ENCODE results near the gene TBC1D22A.

Gene TBC1D22A

DNA sequence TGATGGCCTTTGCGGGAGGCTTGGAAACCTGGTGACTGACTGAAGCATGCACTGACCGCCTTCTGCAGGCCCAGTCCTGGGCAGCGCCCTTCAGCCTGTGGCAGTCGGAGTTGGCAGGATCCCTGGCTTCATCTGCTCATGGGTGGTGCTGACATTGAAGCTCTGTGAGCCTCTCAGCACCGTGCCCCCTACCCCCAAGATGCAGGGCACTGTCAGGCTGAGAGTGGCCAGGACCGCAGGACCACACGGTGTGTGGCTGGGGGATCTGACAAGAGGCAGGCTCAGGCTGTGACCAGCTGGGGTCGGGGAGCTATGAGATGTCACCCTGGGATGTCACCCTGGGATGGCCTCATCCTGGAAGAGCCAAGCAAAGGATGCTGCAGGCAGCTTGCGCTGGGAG, 32.7 kb downstream of the TBC1D22A start:
- DNase-seq (no peak), ATAC-seq (no peak)

DNA sequence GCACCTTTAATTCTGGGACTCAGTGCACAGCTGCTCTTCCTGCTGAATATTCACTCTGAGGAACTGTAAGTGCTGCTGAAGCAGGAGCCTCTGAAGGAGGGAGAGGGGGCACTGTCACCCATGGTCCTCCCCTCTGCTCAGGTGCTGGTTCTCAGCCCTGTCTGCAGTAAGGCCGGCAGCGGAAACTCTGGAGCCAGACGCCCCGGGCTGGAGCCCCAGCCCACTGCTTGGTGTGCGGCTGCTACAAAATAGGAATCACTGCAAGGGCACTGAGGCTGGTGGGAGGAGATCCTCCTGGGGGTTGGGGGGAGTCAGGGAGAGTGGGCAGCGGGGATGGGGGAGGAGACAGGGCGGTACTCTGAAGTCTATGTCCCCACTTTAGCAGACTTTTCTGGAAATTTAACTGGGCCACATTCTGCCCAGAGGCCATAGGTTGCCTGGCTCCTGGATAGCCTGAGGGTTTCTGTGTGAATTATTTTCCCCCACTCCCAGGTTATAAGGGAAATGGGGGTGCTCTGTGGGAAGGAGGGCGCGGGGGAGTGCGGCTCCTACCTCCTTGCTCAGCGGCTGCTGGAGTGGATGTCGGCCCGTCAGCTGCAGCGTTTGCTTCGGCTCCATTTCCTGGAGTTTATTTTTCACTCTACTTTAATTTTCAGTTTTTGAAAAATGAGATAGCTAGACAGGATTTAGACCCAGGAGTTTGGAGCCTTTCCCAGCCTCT, 33.6 kb downstream of the TBC1D22A start:
- DNase-seq (no peak), ATAC-seq (no peak)

DNA sequence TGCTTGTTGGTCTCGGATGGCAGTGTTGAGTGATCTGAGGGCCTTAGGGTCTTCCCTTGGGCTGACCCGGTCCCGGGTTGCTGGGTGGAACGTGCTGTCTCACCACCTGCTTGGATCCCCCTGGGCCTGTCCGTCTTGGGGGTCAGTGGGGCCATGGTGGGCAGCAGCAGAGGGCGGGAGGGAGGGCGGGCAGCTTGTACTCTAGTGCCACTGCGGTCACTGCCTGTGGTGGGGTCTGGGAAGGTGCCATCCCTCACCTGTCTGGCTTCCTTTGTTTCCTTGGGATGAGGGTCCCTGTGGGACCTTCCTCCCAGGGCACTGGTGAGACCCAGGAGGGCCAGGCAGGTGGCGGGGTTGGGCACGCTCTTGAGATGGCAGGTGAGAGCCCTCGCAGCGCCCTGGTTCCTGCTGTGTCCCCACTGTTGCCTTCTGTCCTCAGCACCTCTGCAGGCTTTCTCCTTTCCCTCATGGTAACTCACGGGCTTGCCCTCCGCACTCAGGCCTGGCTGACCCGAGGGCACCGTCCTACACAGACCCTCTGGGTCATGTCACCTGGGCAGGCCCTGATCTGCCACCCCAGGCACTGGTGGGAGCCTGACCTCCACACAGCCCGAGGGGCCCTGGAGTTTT, 34.2 kb downstream of the TBC1D22A start:
- no peak for ATAC-seq
- no peak for DNase-seq

DNA sequence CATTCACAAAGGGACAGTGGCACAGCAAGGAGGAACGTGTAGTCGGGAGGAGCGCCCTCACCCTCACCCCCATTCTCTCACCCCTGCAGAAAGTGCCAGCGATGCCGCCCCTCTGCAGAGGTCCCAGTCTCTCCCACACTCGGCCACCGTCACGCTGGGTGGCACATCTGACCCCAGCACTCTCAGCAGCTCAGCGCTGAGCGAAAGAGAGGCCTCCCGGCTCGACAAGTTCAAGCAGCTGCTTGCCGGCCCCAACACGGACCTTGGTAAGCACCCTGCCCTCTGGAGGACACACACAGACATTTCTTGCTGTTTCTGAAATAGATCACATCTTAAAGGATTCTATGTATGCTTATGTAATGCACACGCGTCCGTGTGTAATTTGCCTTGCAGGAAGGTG, 34.9 kb downstream of the TBC1D22A start:
- DNase-seq (no peak), ATAC-seq (no peak)

DNA sequence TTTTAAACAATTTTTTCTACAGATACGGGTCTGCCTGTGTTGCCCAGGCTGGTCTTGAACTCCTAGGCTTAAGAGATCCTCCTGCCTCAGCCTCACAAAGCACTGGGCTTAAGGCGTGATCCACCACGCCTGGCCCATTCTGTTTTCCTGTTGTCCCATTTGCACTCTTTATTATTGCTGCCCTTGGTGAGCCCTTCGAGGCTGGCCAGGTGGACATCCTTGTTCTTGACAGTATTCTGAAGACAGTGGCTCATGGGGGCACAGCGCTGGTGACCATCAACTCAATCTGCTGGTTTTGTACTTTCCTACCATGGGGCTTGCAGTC, 35.6 kb downstream of the TBC1D22A start:
- ATAC-seq (no peak), DNase-seq (no peak)

DNA sequence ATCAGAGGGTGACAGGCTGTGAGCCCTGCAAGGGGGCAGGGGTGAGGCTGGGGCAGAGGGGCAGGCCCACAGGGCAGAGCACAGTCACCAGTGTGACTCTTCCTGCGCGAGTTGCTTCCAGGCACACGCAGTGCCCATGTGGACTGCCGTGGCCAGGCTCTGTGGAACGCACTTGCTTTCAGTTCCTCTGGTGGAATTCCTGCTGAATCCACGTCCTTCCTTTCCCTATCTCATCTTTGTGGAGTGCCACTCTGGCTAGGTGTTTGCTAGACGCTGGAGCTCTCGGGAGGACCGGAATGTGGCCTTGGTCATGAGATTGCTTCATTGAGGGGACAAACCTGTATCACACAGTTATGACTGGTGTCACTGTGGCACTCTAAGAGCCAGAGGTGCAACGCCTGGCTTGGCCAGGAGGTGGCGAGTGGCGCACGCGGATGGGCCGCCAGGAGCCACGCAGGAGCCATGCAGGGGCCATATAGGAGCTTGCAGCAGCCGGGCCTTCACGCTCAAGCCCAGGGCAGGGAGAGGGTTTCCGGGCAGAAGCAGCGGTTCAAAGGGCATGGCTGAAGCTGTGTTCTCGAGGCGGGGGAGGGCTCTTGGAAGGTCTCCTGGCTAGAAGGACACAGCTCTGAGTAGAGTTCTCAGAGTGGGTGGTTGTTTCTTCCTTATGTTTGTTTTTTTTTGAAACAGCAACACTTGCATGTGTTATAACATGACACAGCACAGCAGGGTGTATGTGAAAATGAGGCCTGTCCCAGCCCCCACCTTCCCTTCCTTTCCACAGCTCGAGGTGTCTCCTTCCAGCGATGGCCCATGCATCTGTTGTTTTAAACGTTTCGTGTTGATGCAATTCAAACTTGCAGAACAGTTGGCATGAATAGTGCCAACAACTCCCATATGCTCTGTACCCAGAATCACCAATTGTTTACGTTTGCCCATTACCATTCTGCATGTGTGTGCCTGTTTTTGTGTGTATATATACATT, 36.2 kb downstream of the TBC1D22A start:
- peak; percentile 84 for DNase-seq

DNA sequence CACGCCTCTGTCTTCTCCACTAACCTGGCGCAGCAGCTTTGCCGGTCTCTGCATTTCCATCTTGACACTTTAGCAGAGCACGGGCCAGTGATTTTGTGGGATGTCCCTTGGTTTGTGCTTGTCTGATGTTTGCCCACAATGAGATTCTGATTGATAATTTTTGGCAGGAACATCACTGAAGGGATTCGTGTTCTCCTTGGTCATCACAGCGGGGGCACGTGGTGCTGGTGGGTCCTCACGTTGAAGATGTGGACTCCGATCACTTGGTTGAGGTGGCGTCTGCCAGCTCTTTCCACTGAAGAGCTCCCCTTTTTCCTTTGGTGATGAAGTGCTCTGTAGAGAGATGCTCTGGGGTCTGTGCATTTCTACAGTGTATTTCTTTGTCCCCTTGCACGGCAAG, 37.2 kb downstream of the TBC1D22A start:
- no peak for ATAC-seq

More for the DNA sequence above, 36.2 kb downstream of the TBC1D22A start:
- peak; percentile 79 for ATAC-seq

DNA sequence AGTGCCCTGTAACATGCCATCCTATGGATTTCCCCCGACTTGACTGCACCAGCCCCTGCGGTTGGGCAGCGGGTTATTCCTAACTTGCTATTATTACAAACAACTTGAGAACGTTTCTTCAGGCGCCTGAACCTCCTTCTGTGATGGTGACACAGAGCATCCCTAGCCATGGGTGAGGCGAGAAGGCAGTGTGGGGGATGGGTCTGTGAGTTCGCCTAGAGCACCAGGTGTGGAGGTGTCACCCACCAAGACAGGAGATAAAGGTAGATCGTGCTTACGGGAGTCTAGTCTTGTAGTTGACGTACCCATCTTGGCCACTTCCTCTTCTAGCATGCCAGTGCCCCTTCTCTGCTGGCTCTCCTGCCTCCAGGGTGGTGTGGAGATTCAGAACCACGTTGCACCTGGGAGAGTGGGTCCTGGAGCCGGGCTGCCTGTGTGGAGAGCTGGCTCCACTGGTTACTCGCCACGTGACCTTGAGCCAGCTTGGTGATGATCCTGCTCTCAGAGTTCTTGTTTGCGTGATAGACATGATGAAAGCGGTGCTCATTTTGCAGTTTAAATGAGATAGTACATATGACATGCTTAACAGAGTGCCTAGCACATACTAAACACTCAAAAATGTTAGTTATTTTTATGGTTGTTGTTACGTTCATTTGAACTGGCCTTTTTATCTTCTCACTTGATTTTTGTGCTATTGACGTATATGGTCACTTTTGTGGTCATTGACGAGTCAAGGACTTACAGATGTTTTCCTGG, 37.8 kb downstream of the TBC1D22A start:
- ATAC-seq (no peak), DNase-seq (no peak)

More for the DNA sequence above, 37.2 kb downstream of the TBC1D22A start:
- no peak for DNase-seq

DNA sequence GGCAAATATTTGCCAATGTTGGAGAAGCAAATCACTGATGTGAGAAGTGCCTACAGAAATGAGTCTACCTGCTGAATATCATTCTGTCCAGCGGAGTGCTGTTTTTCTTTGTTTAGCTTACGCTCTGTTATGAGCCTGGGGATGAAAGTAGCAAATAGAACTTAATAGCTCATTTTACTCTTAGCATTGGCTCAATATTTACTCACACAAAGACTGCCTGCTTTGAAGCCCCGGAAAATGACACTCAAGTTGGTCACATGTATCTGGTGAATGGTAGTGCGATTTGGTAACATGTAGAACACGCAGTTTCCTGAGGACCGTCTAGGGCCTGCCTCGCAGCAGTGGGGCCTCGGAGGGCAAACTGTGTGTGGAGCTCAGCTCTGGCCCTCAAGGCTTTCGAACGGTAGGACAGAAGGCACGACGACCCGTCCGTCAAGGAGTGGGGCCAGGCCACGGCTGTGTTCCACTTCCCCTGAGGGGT, 38.9 kb downstream of the TBC1D22A start:
- ATAC-seq, result no peak
- no peak for DNase-seq

DNA sequence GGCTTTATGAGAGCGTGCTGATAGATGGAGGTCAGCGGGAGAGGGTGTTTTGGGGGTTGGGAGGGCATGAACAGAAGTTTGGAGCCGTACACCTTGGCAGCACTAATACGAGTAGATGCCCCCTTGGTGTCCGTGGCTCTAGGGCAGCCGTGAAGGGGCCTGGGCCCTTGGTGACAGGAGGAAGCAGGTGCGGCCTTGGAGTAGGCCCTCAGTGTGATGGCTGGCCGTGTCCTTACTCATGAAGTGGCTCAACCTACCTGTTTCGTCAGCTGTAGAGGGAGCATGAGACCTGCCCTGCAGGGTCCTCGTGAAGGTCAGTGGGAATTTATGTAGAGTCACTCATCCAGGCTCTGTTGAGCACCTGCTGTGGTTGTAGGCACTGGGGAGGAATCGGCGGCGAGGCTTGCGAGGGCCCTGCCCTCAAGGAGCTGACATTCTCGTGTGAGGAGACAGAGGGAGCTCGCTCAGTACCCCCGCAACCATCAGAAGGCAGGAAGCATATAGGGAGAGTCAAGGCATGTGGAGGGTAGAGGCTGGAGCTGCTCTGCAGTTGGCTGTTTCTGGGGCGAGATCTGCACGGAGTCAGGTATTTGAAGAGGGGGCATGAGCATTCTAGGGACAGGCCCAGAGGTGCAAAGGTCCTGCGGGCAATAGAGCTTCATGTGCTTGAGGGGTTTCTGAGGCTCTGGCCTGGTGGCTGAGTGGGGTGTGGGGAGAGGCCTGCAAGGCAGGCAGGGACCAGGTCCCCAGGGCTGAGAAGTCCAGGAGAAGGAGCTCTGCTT, 39.6 kb downstream of the TBC1D22A start:
- ATAC-seq, result no peak

DNA sequence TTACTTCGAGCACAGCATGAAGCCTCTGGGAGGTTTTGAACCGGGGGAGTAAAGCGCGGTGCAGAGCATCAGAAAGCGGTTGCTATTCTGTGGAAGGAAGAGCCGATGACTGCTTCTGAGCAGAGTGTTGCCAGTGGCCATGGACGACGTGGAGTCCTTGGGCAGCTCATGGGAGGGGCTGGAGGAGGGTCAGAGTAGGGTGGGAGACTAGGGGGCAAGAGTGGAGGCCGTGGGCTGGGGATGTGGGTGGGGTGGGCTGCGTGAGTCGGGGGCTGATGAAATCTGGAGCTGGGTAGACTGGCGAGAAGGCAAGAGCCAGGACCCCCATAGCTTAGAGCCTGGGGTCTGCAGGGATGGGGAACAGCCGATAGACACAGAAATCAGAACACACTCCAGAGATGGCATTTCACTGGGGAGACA, 40.2 kb downstream of the TBC1D22A start:
- DNase-seq (no peak), ATAC-seq (no peak)

More for the DNA sequence above, 39.6 kb downstream of the TBC1D22A start:
- DNase-seq, result no peak

DNA sequence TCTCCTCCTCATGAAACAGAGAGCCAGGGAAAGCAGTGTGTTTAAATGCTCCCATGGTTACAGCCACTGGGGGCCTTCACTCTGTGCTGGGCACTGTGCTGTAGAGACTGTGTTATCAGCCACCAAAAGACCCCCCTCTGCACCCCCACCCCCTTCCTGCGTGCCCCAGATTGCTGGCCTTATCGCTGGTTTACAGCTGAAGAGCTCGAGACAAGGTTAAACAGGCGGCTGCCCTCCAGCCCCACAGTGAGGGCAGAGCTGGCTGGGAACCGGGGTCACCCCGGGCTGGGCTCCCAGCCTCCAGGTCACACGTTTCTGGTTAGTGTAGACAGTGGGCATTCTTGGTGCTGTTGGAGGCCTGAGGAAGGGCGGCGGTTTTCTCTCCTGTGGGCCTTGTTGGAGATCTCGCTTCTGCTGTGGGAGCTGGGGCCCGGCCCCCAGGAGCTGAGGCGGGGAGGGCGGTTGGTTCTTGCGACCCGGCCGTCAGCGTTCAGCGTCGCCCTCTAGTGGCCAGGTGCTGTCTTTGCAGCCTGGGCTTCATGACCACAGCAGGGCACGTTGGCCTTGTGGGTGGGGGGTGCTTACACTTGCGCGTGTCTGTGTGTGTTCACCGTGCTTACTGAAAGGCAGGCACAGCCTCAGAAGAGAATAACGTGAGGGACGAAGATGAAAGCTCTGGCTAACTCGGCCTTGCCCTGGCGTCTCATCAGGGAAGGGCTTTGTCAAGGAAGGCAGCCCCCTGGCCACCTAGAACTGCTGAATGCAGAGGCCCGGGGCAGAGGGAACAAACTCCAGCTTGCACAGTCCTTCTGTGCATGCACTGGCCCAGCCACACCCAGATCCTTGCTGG, 40.8 kb downstream of the TBC1D22A start:
- peak; percentile 73 for DNase-seq

DNA sequence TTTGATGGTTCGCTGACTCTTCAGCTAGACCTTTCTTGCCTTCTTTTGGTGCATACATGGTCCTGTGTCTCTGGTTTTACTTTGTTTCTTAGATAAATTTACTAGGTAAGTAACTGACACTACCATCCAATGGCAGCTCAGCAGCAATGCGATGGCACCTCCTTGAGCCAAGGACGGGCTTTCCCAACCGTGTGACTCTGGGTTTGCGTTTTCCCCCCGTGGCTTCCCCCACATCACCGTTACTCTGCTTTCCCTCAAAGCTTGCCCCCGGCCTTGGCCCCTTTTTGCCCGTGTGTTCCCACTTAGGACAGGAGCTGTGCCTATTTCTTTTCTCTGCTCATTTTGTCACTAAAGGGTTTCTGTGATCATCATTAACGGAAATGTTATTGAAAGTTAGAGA, 41.5 kb downstream of the TBC1D22A start:
- ATAC-seq (no peak), DNase-seq (no peak)

More for the DNA sequence above, 40.8 kb downstream of the TBC1D22A start:
- ATAC-seq, result peak; percentile 63

DNA sequence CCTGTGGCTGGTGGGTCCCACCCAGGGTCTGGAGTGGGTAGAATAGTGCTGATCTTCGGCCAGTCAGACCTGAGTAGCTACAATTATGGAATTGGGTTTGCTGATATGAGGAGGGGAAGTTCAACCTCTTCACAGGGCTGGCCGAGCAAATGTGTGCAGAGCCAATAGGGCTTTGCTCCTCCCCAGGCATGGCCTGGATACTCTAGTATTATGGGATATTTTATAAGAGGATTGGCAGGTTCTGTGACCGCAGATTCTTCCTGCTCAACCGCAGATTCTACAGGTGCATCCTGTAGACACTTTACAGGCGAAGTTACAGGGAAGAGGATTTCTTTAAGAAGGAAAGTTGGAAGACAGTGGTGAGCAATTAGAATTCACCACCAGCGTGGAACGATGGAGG, 44.3 kb downstream of the TBC1D22A start:
- DNase-seq, result no peak
- no peak for ATAC-seq

DNA sequence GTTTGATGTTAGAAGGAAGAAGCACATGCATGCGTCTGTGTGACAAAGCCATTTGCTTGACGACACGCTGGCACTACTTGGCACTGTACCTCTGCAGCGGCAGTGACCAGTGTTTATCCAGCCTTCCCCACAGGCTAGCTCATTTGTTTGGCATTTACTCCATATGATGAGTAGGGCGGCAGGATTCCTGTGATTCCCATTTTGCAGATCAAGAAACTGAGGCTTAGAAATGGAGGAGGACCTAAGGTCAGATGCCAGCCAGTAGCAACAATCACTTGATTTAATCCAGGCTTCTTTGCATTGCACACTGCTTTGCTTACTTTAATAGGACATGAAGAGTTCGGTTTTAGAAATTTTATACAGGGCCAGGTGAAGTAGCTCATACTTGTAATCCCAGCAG, 45.0 kb downstream of the TBC1D22A start:
- DNase-seq (no peak), ATAC-seq (no peak)

DNA sequence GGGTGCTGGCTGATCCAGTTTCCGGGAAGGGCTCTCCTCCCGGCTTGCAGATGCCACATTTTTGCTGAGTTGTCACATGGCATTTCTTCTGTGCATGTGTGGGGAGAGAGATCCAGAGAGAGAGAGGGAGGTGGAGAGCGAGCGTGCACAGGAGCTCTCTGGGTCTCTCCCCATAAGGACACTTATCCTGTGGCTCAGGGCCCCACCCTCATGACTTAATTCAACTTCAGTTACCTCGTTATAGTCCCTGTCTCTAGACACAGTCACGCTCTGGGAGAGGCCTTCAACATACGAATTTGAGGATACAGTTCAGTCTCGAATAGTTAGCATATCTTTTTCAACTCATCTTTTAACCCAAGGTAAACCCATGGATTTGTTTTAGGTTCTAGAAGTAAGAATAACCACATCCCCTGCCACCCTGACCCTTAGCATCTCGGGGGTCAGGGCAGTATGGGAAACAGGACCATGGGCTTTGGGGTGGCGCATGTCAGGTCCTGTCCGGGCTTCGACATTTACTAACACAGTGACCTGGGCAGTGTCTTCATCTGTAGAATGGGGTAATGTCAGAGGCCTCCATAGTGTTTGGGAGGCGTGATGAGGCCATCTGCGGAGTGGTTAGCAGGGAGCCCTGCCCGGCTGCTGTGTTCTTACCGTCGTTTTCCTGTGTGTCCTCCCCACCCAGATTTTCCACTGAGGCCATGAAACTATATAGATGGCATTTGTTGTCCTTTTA, 46.9 kb downstream of the TBC1D22A start:
- DNase-seq (no peak), ATAC-seq (no peak)

DNA sequence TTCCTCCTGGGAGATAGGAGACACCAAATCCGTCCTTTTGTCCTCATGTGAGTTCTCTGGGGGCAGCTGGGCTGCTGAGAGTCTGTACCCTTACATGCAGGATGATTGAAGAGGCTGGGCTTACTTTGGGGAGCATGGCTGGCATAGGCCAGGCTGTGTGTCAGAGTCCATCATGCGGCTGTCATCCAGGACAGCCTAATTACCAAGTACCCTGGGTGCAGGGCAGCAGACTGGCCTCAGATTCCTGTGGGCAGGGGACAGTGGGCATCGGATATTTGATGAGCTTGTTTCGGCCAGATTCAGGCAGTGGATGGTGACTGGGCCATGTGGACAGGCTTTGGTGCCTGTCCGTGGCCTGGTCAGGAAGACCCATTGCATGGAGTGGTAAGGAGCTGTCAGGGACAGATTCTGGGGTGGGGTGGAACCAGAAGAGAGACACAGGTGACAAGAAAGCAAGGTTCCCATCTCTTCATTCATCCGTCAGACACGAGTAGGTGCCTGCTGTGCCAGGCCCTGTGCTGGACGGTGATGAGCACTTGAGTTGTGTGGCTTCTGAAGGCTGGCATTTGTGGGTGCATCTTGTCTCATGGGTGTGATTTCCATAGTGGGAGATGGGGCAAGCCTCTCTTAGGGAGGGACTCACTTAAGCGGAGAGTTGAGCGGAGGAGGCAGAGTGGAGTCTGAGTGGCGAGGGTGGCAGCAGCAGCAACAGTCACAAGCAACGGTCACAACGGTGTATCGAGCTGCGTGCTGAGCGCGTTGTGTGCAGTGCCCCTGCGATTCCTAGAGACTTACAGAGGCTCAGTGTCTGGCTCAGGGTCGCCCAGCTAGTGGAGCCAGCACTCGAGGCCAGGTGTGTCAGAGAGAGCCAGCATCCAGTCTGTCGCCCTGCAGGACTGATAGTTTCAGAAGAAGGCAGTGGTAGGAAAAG, 48.7 kb downstream of the TBC1D22A start:
- ATAC-seq (no peak), DNase-seq (no peak)

DNA sequence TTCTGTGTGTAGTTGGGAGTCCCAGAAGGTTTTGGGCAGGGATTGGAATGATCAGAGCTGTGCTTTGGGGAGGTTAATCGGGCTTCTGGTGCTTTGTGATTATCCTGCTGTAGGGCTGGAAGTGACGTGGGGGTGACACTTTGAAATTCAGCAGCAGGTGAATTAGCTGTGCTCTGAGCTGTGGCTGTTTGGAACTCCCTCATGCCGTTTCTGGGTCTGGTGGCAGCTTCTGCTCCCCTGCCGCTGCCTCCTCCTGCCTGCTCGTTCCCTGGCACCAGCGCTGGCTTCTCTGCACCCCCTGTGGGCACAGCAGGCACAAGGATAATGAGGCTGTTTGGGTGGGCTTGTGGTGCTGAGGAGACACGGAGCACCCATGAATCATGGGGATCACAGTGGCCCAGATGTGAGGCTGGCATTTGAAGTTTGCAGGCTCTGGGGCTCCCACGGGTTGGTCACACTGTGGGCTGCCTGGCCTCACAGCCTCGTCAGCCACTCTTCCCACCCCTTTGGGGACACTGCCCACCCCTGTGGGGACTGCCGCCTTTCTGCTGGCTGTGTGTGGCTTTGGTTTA, 49.7 kb downstream of the TBC1D22A start:
- DNase-seq, result no peak
- no peak for ATAC-seq
